Right lobe of liver (tissue), 6 donors: ENCODE measurements around the gene KCNB1. TPM values are rescaled to one million over a fixed set of nuclear protein-coding genes. Genes with fewer than 3 reads are reported as not detected.

ENCODE experiments used
- ATAC-seq, 4 donors: fragments of 200-7000 bp; cut with Tn5 transposase; one replicate each; pipeline ENCODE4 v1.9.1; 2020; ENCODE audit warnings: mild to moderate bottlenecking in 4 of 4, moderate library complexity in 4 of 4
- DNase-seq, 3 donors: peaks; one replicate each; pipeline ENCODE4 v3.0.0-alpha.2; 2020
- H3K27ac ChIP-seq, 3 donors: fragments of 200-600 bp; one replicate each; pipeline ENCODE4 v1.8.0; 2022
- H3K27me3 ChIP-seq, 2 donors: fragments of 200-600 bp; one replicate each; pipeline ENCODE4 v1.8.0; 2022
- H3K36me3 ChIP-seq, 4 donors: fragments of 200-600 bp; sonication (generic) in 1 of 4; one replicate each; pipeline versions ENCODE4 v1.5.1 to v1.8.0; 2017 to 2022; ENCODE audit warnings: control low read depth in 1 of 4
- H3K4me1 ChIP-seq, 4 donors: fragments of 200-600 bp; sonication (generic) in 1 of 4; one replicate each; pipeline versions ENCODE4 v1.5.1 to v1.8.0; 2017 to 2022; ENCODE audit warnings: control low read depth in 1 of 4
- H3K4me3 ChIP-seq, 3 donors: fragments of 200-600 bp; one replicate each; pipeline ENCODE4 v1.8.0; 2022
- H3K9me3 ChIP-seq, 4 donors: fragments of 200-600 bp; sonication (generic) in 1 of 4; one replicate each; pipeline versions ENCODE4 v1.5.1 to v1.8.0; 2017 to 2022; ENCODE audit warnings: control low read depth in 1 of 4
- POLR2A ChIP-seq: fragments of 450-650 bp; IDR thresholded peaks from one replicate; pipeline ENCODE4 v1.6.1; 2017; ENCODE audit warnings: antibody characterized with exemption, mild to moderate bottlenecking
- WGBS: methylation state at CpG from one replicate; pipeline ENCODE4 v1.1.6; 2018; ENCODE audit warnings: low coverage, low lambda C conversion rate; ENCODE audit not compliant: insufficient coverage; ENCODE audit errors: missing lambda C conversion rate; 5-methylcytosine and 5-hydroxymethylcytosine counted together
- intact Hi-C, 2 donors: fragments of 100-400 bp; cut with DNase I; formaldehyde crosslinking; loops; one replicate each; pipeline versions ENCODE4 v1.11.2 to v1.14.1; 2022
- total RNA-seq, 6 experiments: library from RNA; depleted of rRNA in 2 of 6; stranded (reverse); fragments of >200 nt in 2 of 6; fragmentation: NEBNext Ultra II Directional in 3 of 6; extraction: Animal tissue kit (Norgen Biotek cat#: 25700) in 3 of 6; gene quantifications; one replicate each; pipeline versions ENCODE4 v1.1.0 to v1.2.4, GENCODE V29; 2016 to 2023
- TF ChIP-seq, protein P1 (sequence below), 4 donors: fragments of 200-600 bp in 3 of 4; fragments of 450-650 bp in 1 of 4; IDR thresholded peaks; one replicate each; pipeline versions ENCODE4 v1.5.1 to v1.8.0; 2016 to 2022; ENCODE audit warnings: antibody characterized with exemption in 4 of 4, mild to moderate bottlenecking in 2 of 4
- donor health status: DM: no; HTN: yes; CAD: no.
- donor health status: DM: no; HTN: no; CAD: no.
- donor health status: DM: no; HTN: no; CAD: no.
- donor health status: DM: no; HTN: yes; CAD: no.
- donor health status: DM: no; HTN: yes; CAD: no.

Gene KCNB1
- total RNA-seq, 6 experiments from 2014 or later = 1.5 to 8.2 (median 3.8) TPM

DNA sequence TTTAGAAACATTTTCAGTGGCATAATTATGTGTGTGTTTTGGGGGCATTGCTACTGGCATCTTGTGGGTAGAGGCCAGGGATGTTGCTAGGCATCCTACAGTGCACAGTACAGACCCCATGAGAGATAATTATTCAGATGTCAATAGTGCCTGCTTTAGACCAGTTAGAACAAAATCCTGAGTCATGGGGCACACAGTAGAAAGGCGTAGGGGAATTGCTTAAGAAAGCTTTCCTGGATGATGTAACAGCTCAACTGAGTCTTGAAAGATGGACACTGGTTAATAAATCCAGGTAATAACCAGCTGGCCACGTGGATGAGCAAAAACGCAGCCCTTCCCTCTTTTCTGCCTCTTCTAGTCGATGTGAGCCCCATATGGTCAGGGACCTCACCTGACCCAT lies 51.1 kb downstream of the KCNB1 start:
- Histone ChIP-seq H3K27ac (no peak overlapping the region), H3K4me1 (no peaks in the 10 kb centered on the region), H3K27me3 (no peaks in the 10 kb centered on the region), H3K36me3 (no peaks in the 10 kb centered on the region), H3K4me3 (no peak overlapping the region), H3K9me3 (no peaks in the 10 kb centered on the region)
- intact Hi-C loops = no loop called here
- WGBS = 49% methylated on average over 3 of the region's 4 CpGs
- ATAC-seq = no peak
- no peak for DNase-seq
- TF ChIP-seq POLR2A = no peak
- TF ChIP-seq, protein P1, sequence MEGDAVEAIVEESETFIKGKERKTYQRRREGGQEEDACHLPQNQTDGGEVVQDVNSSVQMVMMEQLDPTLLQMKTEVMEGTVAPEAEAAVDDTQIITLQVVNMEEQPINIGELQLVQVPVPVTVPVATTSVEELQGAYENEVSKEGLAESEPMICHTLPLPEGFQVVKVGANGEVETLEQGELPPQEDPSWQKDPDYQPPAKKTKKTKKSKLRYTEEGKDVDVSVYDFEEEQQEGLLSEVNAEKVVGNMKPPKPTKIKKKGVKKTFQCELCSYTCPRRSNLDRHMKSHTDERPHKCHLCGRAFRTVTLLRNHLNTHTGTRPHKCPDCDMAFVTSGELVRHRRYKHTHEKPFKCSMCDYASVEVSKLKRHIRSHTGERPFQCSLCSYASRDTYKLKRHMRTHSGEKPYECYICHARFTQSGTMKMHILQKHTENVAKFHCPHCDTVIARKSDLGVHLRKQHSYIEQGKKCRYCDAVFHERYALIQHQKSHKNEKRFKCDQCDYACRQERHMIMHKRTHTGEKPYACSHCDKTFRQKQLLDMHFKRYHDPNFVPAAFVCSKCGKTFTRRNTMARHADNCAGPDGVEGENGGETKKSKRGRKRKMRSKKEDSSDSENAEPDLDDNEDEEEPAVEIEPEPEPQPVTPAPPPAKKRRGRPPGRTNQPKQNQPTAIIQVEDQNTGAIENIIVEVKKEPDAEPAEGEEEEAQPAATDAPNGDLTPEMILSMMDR (IDR thresholded peaks at IDR 0.05) = no peak

GRCh38 chr20:49430320-49430719 lies 52.1 kb downstream of the KCNB1 start:
- 75% methylated on average over 2 of the region's 2 CpGs for WGBS
- H3K4me3 ChIP-seq = no peak overlapping the region
- no peaks in the 10 kb centered on the region for H3K27me3 ChIP-seq
- H3K27ac ChIP-seq = no peak overlapping the region
- H3K9me3 ChIP-seq = no peaks in the 10 kb centered on the region
- no peak for ATAC-seq
- no peaks in the 10 kb centered on the region for H3K4me1 ChIP-seq
- no peak for TF ChIP-seq POLR2A
- TF ChIP-seq, protein P1 (IDR thresholded peaks at IDR 0.05) = no peak
- H3K36me3 ChIP-seq = no peaks in the 10 kb centered on the region
- DNase-seq = no peak
- intact Hi-C loops = no loop called here

- 63% methylated on average over 9 of the region's 13 CpGs for WGBS
- Histone ChIP-seq H3K4me1 (no peaks in the 10 kb centered on the region), H3K27me3 (no peaks in the 10 kb centered on the region), H3K36me3 (no peaks in the 10 kb centered on the region), H3K27ac (no peak overlapping the region), H3K4me3 (no peak overlapping the region), H3K9me3 (no peaks in the 10 kb centered on the region)
- TF ChIP-seq, protein P1 (IDR thresholded peaks at IDR 0.05) = no peak
- TF ChIP-seq POLR2A = no peak
- ATAC-seq (no peak), DNase-seq (no peak)
- intact Hi-C loops = no loop called here
Measured at GRCh38 chr20:49427751-49428518, 54.5 kb downstream of the KCNB1 start.

- DNase-seq (no peak), ATAC-seq (no peak)
- H3K27ac ChIP-seq = no peak overlapping the region
- H3K36me3 ChIP-seq = no peaks in the 10 kb centered on the region
- no CpG with 5 or more reads among the region's 1 CpG for WGBS
- TF ChIP-seq, protein P1 (IDR thresholded peaks at IDR 0.05) = no peak
- no peak for TF ChIP-seq POLR2A
- no peaks in the 10 kb centered on the region for H3K9me3 ChIP-seq
- no peaks in the 10 kb centered on the region for H3K4me1 ChIP-seq
- H3K27me3 ChIP-seq = no peaks in the 10 kb centered on the region
- no peak overlapping the region for H3K4me3 ChIP-seq
- intact Hi-C loops = no loop called here
Measured at GRCh38 chr20:49426873-49427272, 55.6 kb downstream of the KCNB1 start.
